ENCODE results near the gene DHDDS.
A peak's percentile ranks its signal among the peaks of the same experiment; 100 is the strongest.
"Not testable (repeated sequence)": the region's sequence is repeated elsewhere in the genome, so short reads cannot be mapped to it uniquely, and the experiment has no call there.

The DHDDS gene

GRCh38 chr1:26478988-26479387, 46.9 kb downstream of the DHDDS start:
- peaks cover 10% of the 10 kb centered on the region for H3K4me1 ChIP-seq (ENCODE audit: control insufficient read depth, insufficient read depth, low read length)
- H3K9ac ChIP-seq (ENCODE audit: low read depth, low read length): no peak overlapping the region
- H3K27me3 ChIP-seq (ENCODE audit: control insufficient read depth, insufficient read depth, low read length): no peaks in the 10 kb centered on the region
- H3K36me3 ChIP-seq (ENCODE audit: insufficient read depth, low read length): peaks cover 31% of the 10 kb centered on the region
- no peak overlapping the region for H3K4me2 ChIP-seq (ENCODE audit: low read length)
- H3K4me3 ChIP-seq (ENCODE audit: low read length): no peak overlapping the region
- H3K9me3 ChIP-seq (replicated peaks; ENCODE audit: low read length): no peaks in the 10 kb centered on the region

DNA sequence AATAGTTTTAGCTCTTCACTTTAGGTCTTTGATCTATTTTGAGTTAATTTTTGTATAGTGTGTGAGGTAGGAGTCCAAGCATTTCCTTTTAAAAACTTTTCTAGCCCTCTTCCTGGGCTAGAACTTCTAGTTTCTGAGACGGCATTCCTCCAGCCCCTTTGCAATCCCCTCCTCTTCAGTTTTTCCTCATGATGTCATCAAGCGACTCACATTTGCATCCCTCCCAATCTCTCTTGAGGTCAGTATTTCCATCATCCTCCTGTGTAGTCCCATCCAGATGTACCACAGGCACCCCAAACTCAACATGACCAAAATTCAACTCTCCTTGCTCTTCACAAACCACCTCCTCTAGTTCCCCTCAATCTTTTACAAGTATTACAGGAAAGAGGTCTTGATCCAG, 50.8 kb downstream of the DHDDS start:
- no peaks in the 10 kb centered on the region for H3K9me3 ChIP-seq (replicated peaks; ENCODE audit: low read length)
- H3K4me3 ChIP-seq (ENCODE audit: low read length): no peak overlapping the region
- H3K4me2 ChIP-seq (ENCODE audit: low read length): no peak overlapping the region
- peaks cover 8% of the 10 kb centered on the region for H3K4me1 ChIP-seq (ENCODE audit: control insufficient read depth, insufficient read depth, low read length)
- H3K36me3 ChIP-seq (ENCODE audit: insufficient read depth, low read length): no peaks in the 10 kb centered on the region
- H3K9ac ChIP-seq (ENCODE audit: low read depth, low read length): no peak overlapping the region
- no peaks in the 10 kb centered on the region for H3K27me3 ChIP-seq (ENCODE audit: control insufficient read depth, insufficient read depth, low read length)

DNA sequence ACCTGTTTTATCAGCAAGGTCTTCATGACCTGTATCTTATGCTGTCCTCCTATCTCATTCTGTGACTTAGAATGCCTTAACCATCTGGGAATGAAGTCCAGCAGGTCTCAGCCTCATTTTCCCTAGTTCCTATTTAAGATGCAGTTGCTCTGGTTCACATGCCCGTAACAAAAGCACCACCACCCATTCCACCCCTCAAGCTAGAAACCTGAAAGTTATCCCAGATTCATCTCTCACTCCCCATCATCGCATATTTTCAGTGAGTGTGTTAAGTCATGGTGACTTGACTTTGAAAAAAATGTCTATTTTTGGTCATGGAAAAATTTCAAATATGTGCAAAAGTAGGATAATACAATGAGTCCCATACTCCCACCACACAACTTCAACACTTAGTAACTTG, 51.9 kb downstream of the DHDDS start:
- Histone ChIP-seq H3K4me2 (ENCODE audit: low read length) (no peak overlapping the region), H3K9me3 (replicated peaks; ENCODE audit: low read length) (no peaks in the 10 kb centered on the region), H3K9ac (ENCODE audit: low read depth, low read length) (no peak overlapping the region), H3K4me3 (ENCODE audit: low read length) (no peak overlapping the region), H3K36me3 (ENCODE audit: insufficient read depth, low read length) (no peaks in the 10 kb centered on the region), H3K27me3 (ENCODE audit: control insufficient read depth, insufficient read depth, low read length) (no peaks in the 10 kb centered on the region), H3K4me1 (ENCODE audit: control insufficient read depth, insufficient read depth, low read length) (peaks cover 8% of the 10 kb centered on the region)

- no peaks in the 10 kb centered on the region for H3K36me3 ChIP-seq (ENCODE audit: insufficient read depth, low read length)
- H3K4me3 ChIP-seq (ENCODE audit: low read length): no peak overlapping the region
- no peaks in the 10 kb centered on the region for H3K9me3 ChIP-seq (replicated peaks; ENCODE audit: low read length)
- no peak overlapping the region for H3K4me2 ChIP-seq (ENCODE audit: low read length)
- H3K9ac ChIP-seq (ENCODE audit: low read depth, low read length): no peak overlapping the region
- no peaks in the 10 kb centered on the region for H3K4me1 ChIP-seq (ENCODE audit: control insufficient read depth, insufficient read depth, low read length)
- H3K27me3 ChIP-seq (ENCODE audit: control insufficient read depth, insufficient read depth, low read length): no peaks in the 10 kb centered on the region
Measured at GRCh38 chr1:26490155-26490554, 58.0 kb downstream of the DHDDS start.

GRCh38 chr1:26493267-26493666, 61.1 kb downstream of the DHDDS start:
- Histone ChIP-seq H3K4me2 (ENCODE audit: low read length) (no peak overlapping the region), H3K4me1 (ENCODE audit: control insufficient read depth, insufficient read depth, low read length) (no peaks in the 10 kb centered on the region), H3K27me3 (ENCODE audit: control insufficient read depth, insufficient read depth, low read length) (no peaks in the 10 kb centered on the region), H3K9ac (ENCODE audit: low read depth, low read length) (no peak overlapping the region), H3K9me3 (replicated peaks; ENCODE audit: low read length) (no peaks in the 10 kb centered on the region), H3K4me3 (ENCODE audit: low read length) (no peak overlapping the region), H3K36me3 (ENCODE audit: insufficient read depth, low read length) (no peaks in the 10 kb centered on the region)

DNA sequence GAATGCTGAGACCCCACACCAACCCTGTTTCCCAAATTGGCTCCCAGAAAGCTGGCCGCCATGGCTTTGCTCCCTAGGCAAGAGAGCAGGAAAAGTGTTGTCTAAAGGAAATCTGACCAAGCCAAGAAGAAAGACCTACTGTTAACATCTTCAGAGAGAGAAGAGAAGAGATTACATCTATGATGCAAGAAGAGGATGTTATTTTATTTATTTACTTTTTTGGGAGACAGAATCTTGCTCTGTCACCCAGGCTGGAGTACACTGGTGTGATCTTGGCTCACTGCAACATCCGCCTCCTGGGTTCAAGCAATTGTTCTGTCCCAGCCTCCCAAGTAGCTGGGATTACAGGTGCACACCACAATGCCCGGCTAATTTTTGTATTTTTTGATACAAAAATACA, 61.8 kb downstream of the DHDDS start:
- no peak overlapping the region for H3K9ac ChIP-seq (ENCODE audit: low read depth, low read length)
- no peaks in the 10 kb centered on the region for H3K9me3 ChIP-seq (replicated peaks; ENCODE audit: low read length)
- no peaks in the 10 kb centered on the region for H3K4me1 ChIP-seq (ENCODE audit: control insufficient read depth, insufficient read depth, low read length)
- no peak overlapping the region for H3K4me3 ChIP-seq (ENCODE audit: low read length)
- H3K27me3 ChIP-seq (ENCODE audit: control insufficient read depth, insufficient read depth, low read length): no peaks in the 10 kb centered on the region
- no peak overlapping the region for H3K4me2 ChIP-seq (ENCODE audit: low read length)
- no peaks in the 10 kb centered on the region for H3K36me3 ChIP-seq (ENCODE audit: insufficient read depth, low read length)

DNA sequence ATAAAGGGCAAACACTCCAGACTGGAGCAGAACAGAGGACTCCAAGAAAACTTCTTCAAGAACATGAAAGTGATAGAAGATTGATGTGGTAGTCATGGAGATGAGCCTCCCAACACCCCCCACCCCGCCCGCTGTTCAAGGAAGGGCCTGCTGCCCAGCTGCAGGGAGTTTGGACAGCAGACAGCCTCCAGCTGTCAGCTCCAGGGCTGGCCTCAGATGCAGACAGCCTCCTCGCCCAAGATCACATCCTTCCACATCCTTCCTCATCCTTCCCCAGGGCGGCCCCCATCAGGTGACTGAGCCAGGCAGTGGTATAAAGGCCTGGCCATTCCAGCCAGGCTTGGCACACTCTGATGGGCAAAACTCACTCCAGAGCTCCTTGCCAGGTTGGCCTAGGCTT, 64.7 kb downstream of the DHDDS start:
- Histone ChIP-seq H3K27me3 (ENCODE audit: control insufficient read depth, insufficient read depth, low read length) (no peaks in the 10 kb centered on the region), H3K9me3 (replicated peaks; ENCODE audit: low read length) (no peaks in the 10 kb centered on the region), H3K4me3 (ENCODE audit: low read length) (no peak overlapping the region), H3K4me2 (ENCODE audit: low read length) (no peak overlapping the region), H3K9ac (ENCODE audit: low read depth, low read length) (no peak overlapping the region), H3K4me1 (ENCODE audit: control insufficient read depth, insufficient read depth, low read length) (peaks cover 12% of the 10 kb centered on the region), H3K36me3 (ENCODE audit: insufficient read depth, low read length) (no peaks in the 10 kb centered on the region)

DNA sequence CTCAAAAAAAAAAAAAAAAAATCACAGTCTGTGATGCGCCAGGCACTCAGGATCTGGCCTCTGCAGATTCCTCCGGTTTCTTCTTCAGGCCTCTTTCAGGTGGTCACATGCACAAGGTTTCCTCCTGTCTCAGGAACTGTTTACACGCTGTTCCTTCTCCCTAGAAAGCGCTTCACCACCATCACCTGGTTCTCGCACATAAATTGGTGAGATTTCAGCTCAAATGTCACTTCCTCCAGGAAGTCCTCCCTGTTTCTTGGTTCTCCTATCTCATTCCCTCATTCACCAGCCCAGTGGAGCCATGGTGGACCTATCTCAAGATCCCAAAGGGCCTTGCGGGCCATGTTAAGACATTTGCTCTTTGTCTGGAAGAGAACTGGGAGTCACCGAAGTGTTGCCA, 66.8 kb downstream of the DHDDS start:
- Histone ChIP-seq H3K4me1 (ENCODE audit: control insufficient read depth, insufficient read depth, low read length) (peaks cover 12% of the 10 kb centered on the region), H3K27me3 (ENCODE audit: control insufficient read depth, insufficient read depth, low read length) (no peaks in the 10 kb centered on the region), H3K9ac (ENCODE audit: low read depth, low read length) (no peak overlapping the region), H3K9me3 (replicated peaks; ENCODE audit: low read length) (no peaks in the 10 kb centered on the region), H3K36me3 (ENCODE audit: insufficient read depth, low read length) (no peaks in the 10 kb centered on the region), H3K4me2 (ENCODE audit: low read length) (no peak overlapping the region), H3K4me3 (ENCODE audit: low read length) (no peak overlapping the region)

DNA sequence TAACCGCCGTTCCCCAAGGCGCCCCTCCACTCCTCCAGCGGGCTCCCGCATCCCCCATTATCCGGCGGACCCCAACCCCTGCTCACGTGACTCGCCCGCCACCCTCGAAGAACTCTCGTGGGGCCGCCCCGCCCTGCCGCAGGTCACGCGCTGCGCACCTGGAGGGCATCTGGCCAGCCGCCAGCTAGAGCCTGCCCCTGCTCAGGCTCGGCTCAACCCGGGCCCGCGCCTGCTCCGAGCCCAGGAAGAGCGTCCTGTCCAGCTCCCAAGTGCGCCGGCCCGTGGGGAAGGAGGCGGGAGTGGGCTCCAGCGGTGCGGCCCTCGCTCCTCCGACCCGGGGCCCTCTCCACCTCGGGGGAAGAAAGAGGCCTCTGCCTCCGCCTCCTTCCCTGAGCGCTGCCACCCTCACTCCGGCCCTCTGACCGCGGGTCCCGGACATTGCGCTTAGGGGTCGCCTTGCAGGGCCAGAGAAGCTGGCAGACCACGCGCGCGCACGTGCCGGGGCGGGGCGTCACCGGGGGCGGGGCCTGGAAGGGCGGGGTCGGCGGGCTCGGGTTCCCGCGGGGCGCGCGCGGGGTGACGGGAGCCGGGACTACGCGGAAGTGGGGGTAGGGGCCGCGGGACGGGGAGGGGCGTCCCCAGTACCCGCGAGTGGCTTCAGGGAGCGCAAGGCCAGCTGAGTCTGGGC, 68.5 kb downstream of the DHDDS start:
- no peaks in the 10 kb centered on the region for H3K36me3 ChIP-seq (ENCODE audit: insufficient read depth, low read length)
- H3K4me3 ChIP-seq (ENCODE audit: low read length): peak overlapping the region; percentile 75
- H3K4me2 ChIP-seq (ENCODE audit: low read length): peak overlapping the region; percentile 99
- no peaks in the 10 kb centered on the region for H3K27me3 ChIP-seq (ENCODE audit: control insufficient read depth, insufficient read depth, low read length)
- H3K9ac ChIP-seq (ENCODE audit: low read depth, low read length): peak overlapping the region; percentile 83
- peaks cover 12% of the 10 kb centered on the region for H3K4me1 ChIP-seq (ENCODE audit: control insufficient read depth, insufficient read depth, low read length)
- no peaks in the 10 kb centered on the region for H3K9me3 ChIP-seq (replicated peaks; ENCODE audit: low read length)

GRCh38 chr1:26510711-26511110, 78.6 kb downstream of the DHDDS start:
- H3K9me3 ChIP-seq (replicated peaks; ENCODE audit: low read length): not testable (repeated sequence)

GRCh38 chr1:26515836-26516235, 83.7 kb downstream of the DHDDS start:
- not testable (repeated sequence) for H3K4me2 ChIP-seq (ENCODE audit: low read length); H3K4me1 ChIP-seq (ENCODE audit: control insufficient read depth, insufficient read depth, low read length); H3K9ac ChIP-seq (ENCODE audit: low read depth, low read length); H3K4me3 ChIP-seq (ENCODE audit: low read length); H3K36me3 ChIP-seq (ENCODE audit: insufficient read depth, low read length); H3K9me3 ChIP-seq (replicated peaks; ENCODE audit: low read length)
- H3K27me3 ChIP-seq (ENCODE audit: control insufficient read depth, insufficient read depth, low read length): peaks cover 28% of the 10 kb centered on the region

More at GRCh38 chr1:26510711-26511110, 78.6 kb downstream of the DHDDS start:
- not testable (repeated sequence) for H3K36me3 ChIP-seq (ENCODE audit: insufficient read depth, low read length); H3K9ac ChIP-seq (ENCODE audit: low read depth, low read length); H3K4me1 ChIP-seq (ENCODE audit: control insufficient read depth, insufficient read depth, low read length); H3K27me3 ChIP-seq (ENCODE audit: control insufficient read depth, insufficient read depth, low read length); H3K4me2 ChIP-seq (ENCODE audit: low read length); H3K4me3 ChIP-seq (ENCODE audit: low read length)

DNA sequence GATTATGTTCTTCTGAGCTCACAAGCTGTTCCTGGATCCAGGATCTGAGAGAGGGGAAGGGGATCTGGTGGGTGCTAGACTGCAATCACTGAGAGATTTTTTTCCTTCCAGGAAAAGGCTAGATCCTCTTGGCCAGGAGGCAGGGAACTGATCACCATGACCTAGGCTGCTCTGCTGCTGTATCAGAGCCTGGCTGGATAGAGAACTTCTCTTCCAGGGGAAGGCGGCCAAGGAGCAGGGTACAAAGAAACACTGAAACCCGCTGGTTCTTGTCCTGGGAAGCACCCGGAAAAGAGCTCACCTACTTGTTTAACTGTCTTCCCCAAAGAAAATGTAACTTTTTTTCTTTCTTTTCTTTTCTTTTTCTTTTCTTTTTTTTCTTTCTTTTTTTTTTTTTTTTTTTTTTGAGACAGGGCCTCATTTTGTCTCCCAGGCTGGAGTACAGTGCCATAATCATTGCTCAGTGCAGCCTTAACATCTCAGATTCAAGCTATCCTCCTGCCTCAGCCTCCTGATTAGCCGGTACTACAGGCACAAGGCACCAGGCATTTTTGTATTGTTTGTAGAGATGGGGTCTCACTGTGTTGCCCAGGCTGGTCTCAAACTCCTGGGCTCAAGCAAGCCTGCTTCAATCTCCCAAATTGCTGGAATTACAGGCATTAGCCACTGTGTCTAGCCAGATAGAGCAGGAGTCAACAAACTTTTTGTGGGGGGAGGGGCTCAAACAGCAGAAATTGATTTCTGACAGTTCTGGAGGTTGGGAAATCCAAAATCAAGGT, 85.1 kb downstream of the DHDDS start:
- Histone ChIP-seq H3K4me2 (ENCODE audit: low read length) (no peak overlapping the region), H3K4me1 (ENCODE audit: control insufficient read depth, insufficient read depth, low read length) (no peaks in the 10 kb centered on the region), H3K27me3 (ENCODE audit: control insufficient read depth, insufficient read depth, low read length) (peaks cover 35% of the 10 kb centered on the region), H3K4me3 (ENCODE audit: low read length) (no peak overlapping the region), H3K36me3 (ENCODE audit: insufficient read depth, low read length) (no peaks in the 10 kb centered on the region), H3K9me3 (replicated peaks; ENCODE audit: low read length) (no peaks in the 10 kb centered on the region), H3K9ac (ENCODE audit: low read depth, low read length) (no peak overlapping the region)

Measured in skeletal muscle satellite cell (primary cell).